PC-9 (cell line): ENCODE results near the gene AKTIP. TPM values are rescaled to one million over a fixed set of nuclear protein-coding genes. Genes with fewer than 3 reads are reported as not detected.

Source experiments
- BruUV-seq: library from RNA; stranded (reverse); fragments of 400-500 nt; replicated peaks from 2 replicates; lab custom pipeline; 2021; lab: Mats Ljungman, UMichigan
- CTCF ChIA-PET: fragments of 300-600 bp; sonication (Branson Sonifier 250); formaldehyde crosslinking; loops from one replicate; lab custom pipeline; 2022; ENCODE audit warnings: antibody characterized with exemption; lab: Charles Lee
- POLR2A ChIA-PET: fragments of 300-600 bp; sonication (Branson Sonifier 250); formaldehyde crosslinking; loops from one replicate; lab custom pipeline; 2022; ENCODE audit warnings: antibody characterized with exemption; ENCODE audit not compliant: unreplicated experiment; lab: Charles Lee
- DNase-seq, 2 experiments: peaks; one replicate each; pipeline versions ENCODE4 v3.0.0 to v3.0.0-alpha.2; 2015 to 2022; ENCODE audit warnings: mixed read lengths in 1 of 2
- H2AFZ ChIP-seq: fragments of 200-600 bp; sonication (generic); 2 replicates; pipeline ENCODE4 v1.8.1; 2017; ENCODE audit warnings: antibody characterized with exemption
- H3F3A ChIP-seq: fragments of 200-600 bp; sonication (generic); 2 replicates; pipeline ENCODE4 v1.8.1; 2017; ENCODE audit warnings: antibody characterized with exemption, mild to moderate bottlenecking, low read depth; ENCODE audit not compliant: insufficient read depth
- H3K27ac ChIP-seq: fragments of 200-600 bp; sonication (generic); 2 replicates; pipeline ENCODE4 v1.6.1; 2016; ENCODE audit warnings: mixed run types
- H3K27me3 ChIP-seq: fragments of 200-600 bp; sonication (generic); 2 replicates; pipeline ENCODE4 v1.6.1; 2016; ENCODE audit warnings: low read depth, mixed run types; ENCODE audit not compliant: insufficient read depth
- H3K36me3 ChIP-seq: fragments of 200-600 bp; sonication (generic); 2 replicates; pipeline ENCODE4 v1.6.1; 2016; ENCODE audit warnings: low read depth, mixed run types
- H3K4me1 ChIP-seq: fragments of 200-600 bp; sonication (generic); replicated peaks from 2 replicates; pipeline ENCODE4 v1.6.1; 2016; ENCODE audit warnings: mixed run types; ENCODE audit not compliant: insufficient read depth
- H3K4me2 ChIP-seq: fragments of 200-600 bp; sonication (generic); 2 replicates; pipeline ENCODE4 v1.6.1; 2017; ENCODE audit warnings: mixed run types
- H3K4me3 ChIP-seq: fragments of 200-600 bp; sonication (generic); 2 replicates; pipeline ENCODE4 v1.6.1; 2016; ENCODE audit warnings: mixed run types
- H3K79me2 ChIP-seq: fragments of 200-600 bp; sonication (generic); 2 replicates; pipeline ENCODE4 v1.6.1; 2017; ENCODE audit warnings: low read depth, mixed run types
- H3K9me2 ChIP-seq: fragments of 200-600 bp; sonication (generic); 2 replicates; pipeline ENCODE4 v1.8.1; 2017; ENCODE audit warnings: mild to moderate bottlenecking; ENCODE audit not compliant: insufficient read depth
- H3K9me3 ChIP-seq: fragments of 200-600 bp; sonication (generic); 2 replicates; pipeline ENCODE4 v1.8.1; 2016; ENCODE audit warnings: low read depth; ENCODE audit not compliant: insufficient read depth
- H4K20me1 ChIP-seq: fragments of 200-600 bp; sonication (generic); 2 replicates; pipeline ENCODE4 v1.8.1; 2017; ENCODE audit not compliant: insufficient read depth
- CTCF ChIP-seq: fragments of 200-600 bp; sonication (generic); conservative IDR thresholded peaks from 2 replicates; pipeline ENCODE4 v1.6.1; 2017; ENCODE audit warnings: mixed run types, antibody characterized with exemption, mild to moderate bottlenecking, moderate library complexity
- EZH2 ChIP-seq: fragments of 200-600 bp; sonication (generic); IDR thresholded peaks from 2 replicates; pipeline ENCODE4 v1.8.0; 2017; ENCODE audit warnings: antibody characterized with exemption, low read depth
- intact Hi-C: fragments of 100-400 bp; cut with micrococcal nuclease; formaldehyde crosslinking; loops from one replicate; pipeline ENCODE4 v1.10.0; 2022; ENCODE audit not compliant: unreplicated experiment
- total RNA-seq: library from RNA; stranded (reverse); gene quantifications from 2 replicates; pipeline ENCODE4 v1.2.3, GENCODE V29; 2021

The AKTIP gene
- total RNA-seq, 1 experiment from 2014 or later, result 33.0 TPM

GRCh38 chr16:53456625-53457024 lies 46.4 kb downstream of the AKTIP start:
- H3K9me3 ChIP-seq, result no peaks in the 10 kb centered on the region
- H3K4me1 ChIP-seq, result no peaks in the 10 kb centered on the region
- H4K20me1 ChIP-seq, result no peaks in the 10 kb centered on the region
- no peak for DNase-seq
- no peak overlapping the region for H2AFZ ChIP-seq
- no peak overlapping the region for H3K4me3 ChIP-seq
- CTCF ChIA-PET, result no interaction called here
- no peaks in the 10 kb centered on the region for H3K9me2 ChIP-seq
- H3K79me2 ChIP-seq, result no peaks in the 10 kb centered on the region
- H3K36me3 ChIP-seq, result peaks cover 34% of the 10 kb centered on the region; the same call in 1 of the 2 replicates
- intact Hi-C loops, result loop anchor here (10.0 kb wide), 1 partner anchor 142 kb away; no protein-coding TSS in a partner anchor
- TF ChIP-seq CTCF (no peak), EZH2 (no peak)
- BruUV-seq, result no TSS peak
- H3K4me2 ChIP-seq, result no peak overlapping the region
- no peaks in the 10 kb centered on the region for H3K27me3 ChIP-seq
- no peak overlapping the region for H3K27ac ChIP-seq
- POLR2A ChIA-PET, result no interaction called here
- no peaks in the 10 kb centered on the region for H3F3A ChIP-seq

DNA sequence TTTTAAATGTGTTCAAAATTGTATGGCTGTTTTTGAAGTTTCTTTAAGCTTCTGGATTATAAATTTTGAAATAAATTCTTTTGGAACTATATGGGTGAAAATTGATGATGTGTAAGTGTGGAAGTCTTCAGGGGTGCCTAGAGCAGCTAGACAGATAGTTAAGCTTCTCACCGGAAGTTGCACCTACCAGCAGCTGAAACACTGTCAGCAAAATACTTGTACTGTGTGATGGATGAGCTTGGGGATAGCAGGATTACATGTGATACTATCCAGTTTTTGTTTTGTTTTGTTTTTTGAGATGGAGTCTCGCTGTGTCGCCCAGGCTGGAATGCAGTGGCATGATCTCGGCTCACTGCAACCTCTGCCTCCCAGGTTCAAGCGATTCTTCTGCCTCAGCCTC lies 49.1 kb downstream of the AKTIP start:
- POLR2A ChIA-PET, result no interaction called here
- TF ChIP-seq CTCF, result no peak
- TF ChIP-seq EZH2, result no peak
- no peaks in the 10 kb centered on the region for H3F3A ChIP-seq
- no peaks in the 10 kb centered on the region for H3K9me2 ChIP-seq
- no peak overlapping the region for H2AFZ ChIP-seq
- H4K20me1 ChIP-seq, result no peaks in the 10 kb centered on the region
- no peak for DNase-seq
- H3K79me2 ChIP-seq, result no peaks in the 10 kb centered on the region
- no peaks in the 10 kb centered on the region for H3K9me3 ChIP-seq
- no peak overlapping the region for H3K27ac ChIP-seq
- no TSS peak for BruUV-seq
- CTCF ChIA-PET, result no interaction called here
- H3K4me1 ChIP-seq, result no peaks in the 10 kb centered on the region
- no peak overlapping the region for H3K4me2 ChIP-seq
- H3K4me3 ChIP-seq, result no peak overlapping the region
- no peaks in the 10 kb centered on the region for H3K27me3 ChIP-seq
- 0 out of 2 replicates have a peak, but pooled peaks cover 15% of the 10 kb centered on the region for H3K36me3 ChIP-seq
- intact Hi-C loops, result loop anchor here (10.0 kb wide), 1 partner anchor 139 kb away; no protein-coding TSS in a partner anchor

GRCh38 chr16:53449816-53450517 lies 53.0 kb downstream of the AKTIP start:
- BruUV-seq, result no TSS peak
- POLR2A ChIA-PET, result interaction anchor here (0.6 kb wide), 1 partner anchor 45 kb away, joined by 3 read pairs; no protein-coding TSS in a partner anchor
- no peak for DNase-seq

More at GRCh38 chr16:53449816-53450517, 53.0 kb downstream of the AKTIP start:
- Histone ChIP-seq H3K4me3 (no peak overlapping the region), H3F3A (no peaks in the 10 kb centered on the region), H3K27ac (no peak overlapping the region), H3K9me3 (no peaks in the 10 kb centered on the region), H3K36me3 (0 out of 2 replicates have a peak, but pooled peaks cover 3% of the 10 kb centered on the region), H4K20me1 (no peaks in the 10 kb centered on the region), H3K27me3 (no peaks in the 10 kb centered on the region), H3K4me1 (no peaks in the 10 kb centered on the region), H3K79me2 (no peaks in the 10 kb centered on the region), H3K4me2 (no peak overlapping the region), H3K9me2 (no peaks in the 10 kb centered on the region), H2AFZ (no peak overlapping the region)
- intact Hi-C loops, result loop anchor here (10.0 kb wide), 1 partner anchor 135 kb away; no protein-coding TSS in a partner anchor
- CTCF ChIA-PET, result interaction anchor here (0.6 kb wide), 1 partner anchor 34 kb away, joined by 5 read pairs; no protein-coding TSS in a partner anchor
- TF ChIP-seq CTCF, result no peak
